Liver (tissue), 9 donors: Measurements from ENCODE around the gene NCAPD2. TPM values are rescaled to one million over a fixed set of nuclear protein-coding genes. Genes with fewer than 3 reads are reported as not detected.

Experiments used
- DNase-seq: peaks from one replicate; pipeline ENCODE4 v3.0.0-alpha.2; 2017; ENCODE audit warnings: low spot score
- H3K27ac ChIP-seq, 2 donors: one replicate each; pipeline ENCODE4 v1.7.0; 2013; ENCODE audit warnings: inconsistent platforms in 2 of 2, low read length in 2 of 2, control low read depth in 1 of 2, low read depth in 1 of 2, mild to moderate bottlenecking in 1 of 2
- H3K27me3 ChIP-seq, 4 donors: one replicate each; pipeline versions ENCODE4 v1.6.1 to v1.7.0; 2013; ENCODE audit warnings: low read length in 3 of 4, inconsistent platforms in 1 of 4, mild to moderate bottlenecking in 1 of 4, moderate library complexity in 1 of 4; ENCODE audit not compliant: control insufficient read depth in 4 of 4, insufficient read depth in 4 of 4
- H3K36me3 ChIP-seq, 4 donors: one replicate each; pipeline versions ENCODE4 v1.6.1 to v1.7.0; 2013; ENCODE audit warnings: low read length in 3 of 4, mild to moderate bottlenecking in 3 of 4, low read depth in 1 of 4, moderate library complexity in 1 of 4; ENCODE audit not compliant: control insufficient read depth in 4 of 4, insufficient read depth in 3 of 4
- H3K4me1 ChIP-seq, 4 donors: one replicate each; pipeline versions ENCODE4 v1.6.1 to v1.7.0; 2013; ENCODE audit warnings: low read length in 3 of 4, mild to moderate bottlenecking in 3 of 4, moderate library complexity in 1 of 4; ENCODE audit not compliant: control insufficient read depth in 4 of 4, insufficient read depth in 4 of 4
- H3K4me3 ChIP-seq, 3 donors: one replicate each; pipeline versions ENCODE4 v1.6.1 to v1.7.0; 2013; ENCODE audit warnings: low read length in 3 of 3, control low read depth in 1 of 3, low read depth in 1 of 3, mild to moderate bottlenecking in 1 of 3
- H3K9ac ChIP-seq, 2 donors: one replicate each; pipeline ENCODE4 v1.7.0; 2013; ENCODE audit warnings: low read length in 2 of 2, mild to moderate bottlenecking in 2 of 2, moderate library complexity in 2 of 2, control low read depth in 1 of 2, low read depth in 1 of 2
- H3K9me3 ChIP-seq, 4 donors: one replicate each; pipeline versions ENCODE4 v1.6.1 to v1.7.0; 2013; ENCODE audit warnings: low read length in 3 of 4; ENCODE audit not compliant: control insufficient read depth in 4 of 4
- EGR1 ChIP-seq, 2 donors: IDR thresholded peaks; 2 replicates each; pipeline ENCODE4 v1.6.1; 2016 to 2018; ENCODE audit warnings: antibody characterized with exemption in 2 of 2, low read depth in 2 of 2
- FOXA1 ChIP-seq: IDR thresholded peaks from 2 replicates; pipeline ENCODE4 v1.6.1; 2016; ENCODE audit warnings: antibody characterized with exemption
- FOXA2 ChIP-seq: IDR thresholded peaks from 2 replicates; pipeline ENCODE4 v1.6.1; 2016; ENCODE audit warnings: antibody characterized with exemption
- GABPA ChIP-seq, 2 donors: IDR thresholded peaks in 1 of 2; conservative IDR thresholded peaks in 1 of 2; 2 replicates each; pipeline ENCODE4 v1.6.1; 2016; ENCODE audit warnings: antibody characterized with exemption in 2 of 2, mild to moderate bottlenecking in 1 of 2, moderate library complexity in 1 of 2
- HNF4A ChIP-seq, 2 donors: conservative IDR thresholded peaks; 2 replicates each; pipeline ENCODE4 v1.6.1; 2016; ENCODE audit warnings: antibody characterized with exemption in 2 of 2, mild to moderate bottlenecking in 2 of 2
- HNF4G ChIP-seq: IDR thresholded peaks from 2 replicates; pipeline ENCODE4 v1.6.1; 2016; ENCODE audit warnings: antibody characterized with exemption
- JUND ChIP-seq, 2 donors: IDR thresholded peaks; 2 replicates each; pipeline ENCODE4 v1.6.1; 2016; ENCODE audit warnings: antibody characterized with exemption in 2 of 2
- NR2F2 ChIP-seq: IDR thresholded peaks from 2 replicates; pipeline ENCODE4 v1.6.1; 2016; ENCODE audit warnings: antibody characterized with exemption
- RAD21 ChIP-seq, 2 donors: IDR thresholded peaks; 2 replicates each; pipeline ENCODE4 v1.6.1; 2016; ENCODE audit warnings: antibody characterized with exemption in 2 of 2, mild to moderate bottlenecking in 2 of 2
- RXRA ChIP-seq, 2 donors: IDR thresholded peaks; 2 replicates each; pipeline ENCODE4 v1.6.1; 2017 to 2018; ENCODE audit warnings: antibody characterized with exemption in 2 of 2, mild to moderate bottlenecking in 1 of 2
- SP1 ChIP-seq: IDR thresholded peaks from 2 replicates; pipeline ENCODE4 v1.6.1; 2018; ENCODE audit warnings: antibody characterized with exemption, mild to moderate bottlenecking
- TAF1 ChIP-seq: conservative IDR thresholded peaks from 2 replicates; pipeline ENCODE4 v1.6.1; 2016; ENCODE audit warnings: antibody characterized with exemption, mild to moderate bottlenecking
- YY1 ChIP-seq: IDR thresholded peaks from 2 replicates; pipeline ENCODE4 v1.6.1; 2016; ENCODE audit warnings: antibody characterized with exemption, mild to moderate bottlenecking
- WGBS: extraction: QIAGEN DNeasy Blood & Tissue Kit; methylation state at CpG from one replicate; pipeline ENCODE4 v1.1.7; 2013; 5-methylcytosine and 5-hydroxymethylcytosine counted together
- polyA plus RNA-seq, 2 donors: library from polyadenylated mRNA; stranded (reverse) in 1 of 2; unstranded in 1 of 2; fragments of 200-250 nt in 1 of 2; fragments of >200 nt in 1 of 2; fragmentation: Nextera tagmentation in 1 of 2; extraction: Ambion mirVana in 1 of 2; gene quantifications; one replicate each; pipeline versions ENCODE4 v1.2.1 to v1.2.3, GENCODE V29; 2013 to 2015
- total RNA-seq, 2 donors: library from RNA; depleted of rRNA; stranded (reverse); fragments of >200 nt; gene quantifications; one replicate each; pipeline ENCODE4 v1.2.3, GENCODE V29; 2014
- TF ChIP-seq, protein P1 (sequence below): IDR thresholded peaks from 2 replicates; pipeline ENCODE4 v1.6.1; 2016; ENCODE audit warnings: antibody characterized with exemption
- TF ChIP-seq, protein P2 (sequence below): IDR thresholded peaks from 2 replicates; pipeline ENCODE4 v1.6.1; 2016; ENCODE audit warnings: antibody characterized with exemption, mild to moderate bottlenecking
- TF ChIP-seq, protein P3 (sequence below): fragments of 150-350 bp; IDR thresholded peaks from 2 replicates; pipeline ENCODE4 v1.5.1; 2017; ENCODE audit warnings: improper control_type of control experiment, low read depth, low read length; ENCODE audit not compliant: missing input control
- TF ChIP-seq, protein P4 (sequence below): IDR thresholded peaks from 2 replicates; pipeline ENCODE4 v1.6.1; 2016; ENCODE audit warnings: antibody characterized with exemption
- TF ChIP-seq, protein P5 (sequence below): IDR thresholded peaks from 2 replicates; pipeline ENCODE4 v1.6.1; 2016; ENCODE audit warnings: antibody characterized with exemption
- donor health status: healthy.
- donor health status: healthy.
- donor health status: healthy.
- donor health status: healthy.
- donor health status: healthy.

Gene NCAPD2
- total and polyA plus RNA-seq, 4 donors = 2.0 to 55.1 (median 7.4) TPM

DNA sequence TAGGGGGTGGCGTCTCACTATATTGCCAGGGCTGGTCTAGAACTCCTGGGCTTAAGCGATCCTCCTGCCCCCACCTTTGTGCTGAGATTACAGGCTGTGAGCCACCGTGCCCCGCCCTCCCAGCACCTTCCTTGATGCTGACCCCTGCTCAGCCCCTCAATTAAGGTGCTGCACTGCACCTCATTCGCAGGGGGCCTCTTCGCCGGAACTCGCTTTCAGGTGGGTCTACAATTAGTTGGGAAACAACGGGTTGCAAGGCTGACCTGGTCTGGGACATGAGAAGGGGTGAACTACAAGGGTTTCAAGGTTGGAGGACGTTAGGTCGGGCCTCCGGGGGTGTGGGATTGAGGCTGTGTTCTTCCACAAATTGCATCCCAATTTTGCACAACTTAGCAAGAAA, 75.4 kb downstream of the NCAPD2 start:
- TF ChIP-seq JUND (IDR thresholded peaks at IDR 0.05) (no peak), FOXA2 (no peak), SP1 (no peak), YY1 (no peak), GABPA (IDR thresholded peaks at IDR 0.05 in 1 of 2, conservative IDR thresholded peaks at IDR 0.05 in 1 of 2) (no peak), NR2F2 (no peak), FOXA1 (no peak), HNF4G (no peak)
- TF ChIP-seq, protein P1, sequence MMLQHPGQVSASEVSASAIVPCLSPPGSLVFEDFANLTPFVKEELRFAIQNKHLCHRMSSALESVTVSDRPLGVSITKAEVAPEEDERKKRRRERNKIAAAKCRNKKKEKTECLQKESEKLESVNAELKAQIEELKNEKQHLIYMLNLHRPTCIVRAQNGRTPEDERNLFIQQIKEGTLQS = no peak
- TF ChIP-seq, protein P2, sequence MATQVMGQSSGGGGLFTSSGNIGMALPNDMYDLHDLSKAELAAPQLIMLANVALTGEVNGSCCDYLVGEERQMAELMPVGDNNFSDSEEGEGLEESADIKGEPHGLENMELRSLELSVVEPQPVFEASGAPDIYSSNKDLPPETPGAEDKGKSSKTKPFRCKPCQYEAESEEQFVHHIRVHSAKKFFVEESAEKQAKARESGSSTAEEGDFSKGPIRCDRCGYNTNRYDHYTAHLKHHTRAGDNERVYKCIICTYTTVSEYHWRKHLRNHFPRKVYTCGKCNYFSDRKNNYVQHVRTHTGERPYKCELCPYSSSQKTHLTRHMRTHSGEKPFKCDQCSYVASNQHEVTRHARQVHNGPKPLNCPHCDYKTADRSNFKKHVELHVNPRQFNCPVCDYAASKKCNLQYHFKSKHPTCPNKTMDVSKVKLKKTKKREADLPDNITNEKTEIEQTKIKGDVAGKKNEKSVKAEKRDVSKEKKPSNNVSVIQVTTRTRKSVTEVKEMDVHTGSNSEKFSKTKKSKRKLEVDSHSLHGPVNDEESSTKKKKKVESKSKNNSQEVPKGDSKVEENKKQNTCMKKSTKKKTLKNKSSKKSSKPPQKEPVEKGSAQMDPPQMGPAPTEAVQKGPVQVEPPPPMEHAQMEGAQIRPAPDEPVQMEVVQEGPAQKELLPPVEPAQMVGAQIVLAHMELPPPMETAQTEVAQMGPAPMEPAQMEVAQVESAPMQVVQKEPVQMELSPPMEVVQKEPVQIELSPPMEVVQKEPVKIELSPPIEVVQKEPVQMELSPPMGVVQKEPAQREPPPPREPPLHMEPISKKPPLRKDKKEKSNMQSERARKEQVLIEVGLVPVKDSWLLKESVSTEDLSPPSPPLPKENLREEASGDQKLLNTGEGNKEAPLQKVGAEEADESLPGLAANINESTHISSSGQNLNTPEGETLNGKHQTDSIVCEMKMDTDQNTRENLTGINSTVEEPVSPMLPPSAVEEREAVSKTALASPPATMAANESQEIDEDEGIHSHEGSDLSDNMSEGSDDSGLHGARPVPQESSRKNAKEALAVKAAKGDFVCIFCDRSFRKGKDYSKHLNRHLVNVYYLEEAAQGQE = no peak
- TF ChIP-seq, protein P3, sequence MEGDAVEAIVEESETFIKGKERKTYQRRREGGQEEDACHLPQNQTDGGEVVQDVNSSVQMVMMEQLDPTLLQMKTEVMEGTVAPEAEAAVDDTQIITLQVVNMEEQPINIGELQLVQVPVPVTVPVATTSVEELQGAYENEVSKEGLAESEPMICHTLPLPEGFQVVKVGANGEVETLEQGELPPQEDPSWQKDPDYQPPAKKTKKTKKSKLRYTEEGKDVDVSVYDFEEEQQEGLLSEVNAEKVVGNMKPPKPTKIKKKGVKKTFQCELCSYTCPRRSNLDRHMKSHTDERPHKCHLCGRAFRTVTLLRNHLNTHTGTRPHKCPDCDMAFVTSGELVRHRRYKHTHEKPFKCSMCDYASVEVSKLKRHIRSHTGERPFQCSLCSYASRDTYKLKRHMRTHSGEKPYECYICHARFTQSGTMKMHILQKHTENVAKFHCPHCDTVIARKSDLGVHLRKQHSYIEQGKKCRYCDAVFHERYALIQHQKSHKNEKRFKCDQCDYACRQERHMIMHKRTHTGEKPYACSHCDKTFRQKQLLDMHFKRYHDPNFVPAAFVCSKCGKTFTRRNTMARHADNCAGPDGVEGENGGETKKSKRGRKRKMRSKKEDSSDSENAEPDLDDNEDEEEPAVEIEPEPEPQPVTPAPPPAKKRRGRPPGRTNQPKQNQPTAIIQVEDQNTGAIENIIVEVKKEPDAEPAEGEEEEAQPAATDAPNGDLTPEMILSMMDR = no peak
- TF ChIP-seq, protein P4, sequence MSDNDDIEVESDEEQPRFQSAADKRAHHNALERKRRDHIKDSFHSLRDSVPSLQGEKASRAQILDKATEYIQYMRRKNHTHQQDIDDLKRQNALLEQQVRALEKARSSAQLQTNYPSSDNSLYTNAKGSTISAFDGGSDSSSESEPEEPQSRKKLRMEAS = no peak
- TF ChIP-seq, protein P5, sequence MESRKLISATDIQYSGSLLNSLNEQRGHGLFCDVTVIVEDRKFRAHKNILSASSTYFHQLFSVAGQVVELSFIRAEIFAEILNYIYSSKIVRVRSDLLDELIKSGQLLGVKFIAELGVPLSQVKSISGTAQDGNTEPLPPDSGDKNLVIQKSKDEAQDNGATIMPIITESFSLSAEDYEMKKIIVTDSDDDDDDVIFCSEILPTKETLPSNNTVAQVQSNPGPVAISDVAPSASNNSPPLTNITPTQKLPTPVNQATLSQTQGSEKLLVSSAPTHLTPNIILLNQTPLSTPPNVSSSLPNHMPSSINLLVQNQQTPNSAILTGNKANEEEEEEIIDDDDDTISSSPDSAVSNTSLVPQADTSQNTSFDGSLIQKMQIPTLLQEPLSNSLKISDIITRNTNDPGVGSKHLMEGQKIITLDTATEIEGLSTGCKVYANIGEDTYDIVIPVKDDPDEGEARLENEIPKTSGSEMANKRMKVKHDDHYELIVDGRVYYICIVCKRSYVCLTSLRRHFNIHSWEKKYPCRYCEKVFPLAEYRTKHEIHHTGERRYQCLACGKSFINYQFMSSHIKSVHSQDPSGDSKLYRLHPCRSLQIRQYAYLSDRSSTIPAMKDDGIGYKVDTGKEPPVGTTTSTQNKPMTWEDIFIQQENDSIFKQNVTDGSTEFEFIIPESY = no peak
- no peak overlapping the region for H3K4me3 ChIP-seq
- H3K27me3 ChIP-seq = no peaks in the 10 kb centered on the region
- H3K9ac ChIP-seq = no peak overlapping the region
- peaks cover 20 to 48% (median 36%) of the 10 kb centered on the region in 4 donors for H3K36me3 ChIP-seq
- H3K9me3 ChIP-seq = no peaks in the 10 kb centered on the region
- DNase-seq = no peak
- H3K27ac ChIP-seq = no peak overlapping the region
- 90% methylated on average over 12 of the region's 12 CpGs for WGBS
- H3K4me1 ChIP-seq = peaks cover 0 to 10% (median 5%) of the 10 kb centered on the region in 4 donors

DNA sequence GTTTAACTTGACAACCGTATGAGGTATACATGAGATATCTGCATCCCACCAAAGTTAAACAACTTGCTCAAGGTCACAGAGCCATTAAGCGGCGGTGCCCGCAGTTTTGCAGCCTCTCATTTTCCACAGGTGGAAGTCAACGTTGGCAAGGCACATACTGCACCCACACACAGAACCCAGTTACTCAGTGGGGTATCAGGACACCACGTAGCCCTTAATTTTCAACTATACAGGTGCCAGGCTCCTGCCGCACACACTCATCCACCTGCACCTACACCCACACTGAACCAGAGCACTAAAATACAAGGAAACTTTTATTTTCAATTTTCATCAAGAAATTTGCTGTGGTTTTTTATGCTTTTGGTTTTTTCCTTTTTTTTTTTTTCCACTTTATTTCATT, 75.9 kb downstream of the NCAPD2 start:
- Histone ChIP-seq H3K27me3 (no peaks in the 10 kb centered on the region), H3K4me3 (no peak overlapping the region), H3K27ac (no peak overlapping the region), H3K36me3 (peaks cover 20 to 51% (median 40%) of the 10 kb centered on the region in 4 donors), H3K9me3 (no peaks in the 10 kb centered on the region), H3K4me1 (peaks cover 0 to 10% (median 5%) of the 10 kb centered on the region in 4 donors), H3K9ac (no peak overlapping the region)
- no peak for DNase-seq
- WGBS = 80% methylated on average over 7 of the region's 7 CpGs
- TF ChIP-seq RXRA (IDR thresholded peaks at IDR 0.05) = no peak
- TF ChIP-seq SP1 = no peak
- no peak for TF ChIP-seq YY1
- no peak for TF ChIP-seq RAD21 (IDR thresholded peaks at IDR 0.05)
- TF ChIP-seq, protein P4 = no peak
- no peak for TF ChIP-seq GABPA (IDR thresholded peaks at IDR 0.05 in 1 of 2, conservative IDR thresholded peaks at IDR 0.05 in 1 of 2)
- TF ChIP-seq FOXA2 = no peak
- TF ChIP-seq HNF4G = no peak
- TF ChIP-seq FOXA1 = no peak
- TF ChIP-seq, protein P3 = no peak
- no peak for TF ChIP-seq HNF4A (conservative IDR thresholded peaks at IDR 0.05)
- no peak for TF ChIP-seq NR2F2
- TF ChIP-seq, protein P1 = no peak
- TF ChIP-seq, protein P5 = no peak
- TF ChIP-seq JUND (IDR thresholded peaks at IDR 0.05) = no peak
- TF ChIP-seq EGR1 (IDR thresholded peaks at IDR 0.05; ENCODE audit: low read depth in 2 of 2) = no peak
- no peak for TF ChIP-seq TAF1
